ENCODE results near the gene DEK.

- TF ChIP-seq EZH2 (IDR thresholded peaks at IDR 0.05; ENCODE audit: borderline replicate concordance, insufficient read depth, low read depth, low read length, poor library complexity, severe bottlenecking), result no peak
- TF ChIP-seq CTCF (IDR thresholded peaks at IDR 0.05), result no peak
Observed at GRCh38 chr6:18293076-18293904, 29.0 kb upstream of the DEK start.
